Measurements from ENCODE around the gene CFAP107. TPM values are rescaled to one million over a fixed set of nuclear protein-coding genes. Genes with fewer than 3 reads are reported as not detected.

Gene CFAP107
- total and polyA plus RNA-seq, 2 experiments from 2014 or later, result 0.07 TPM; not detected in 1

- no peaks in the 10 kb centered on the region for H4K20me1 ChIP-seq (replicated peaks; ENCODE audit: insufficient read depth)
- H3K27me3 ChIP-seq (ENCODE audit: insufficient read depth), result no peaks in the 10 kb centered on the region
- Mint-ChIP-seq H3K27me3 (ENCODE audit: insufficient read depth, low read depth, poor library complexity) (peaks cover 9% of the 10 kb centered on the region), H3K4me1 (peaks cover 42% of the 10 kb centered on the region), H3K4me3 (no peak overlapping the region), H3K9me3 (no peaks in the 10 kb centered on the region), H3K27ac (no peak overlapping the region), H3K36me3 (ENCODE audit: low read depth) (no peaks in the 10 kb centered on the region)
- peak overlapping the region; percentile 33; the same call in 1 of the 2 replicates for H3K4me2 ChIP-seq
- peaks cover 52% of the 10 kb centered on the region for H3K4me1 ChIP-seq (ENCODE audit: insufficient read depth)
- peak overlapping the region; percentile 96 for H3K27ac ChIP-seq (ENCODE audit: low read depth)
- no peak overlapping the region for H2AFZ ChIP-seq
- H3K36me3 ChIP-seq (ENCODE audit: insufficient read depth), result no peaks in the 10 kb centered on the region
- DNase-seq (ENCODE audit: low spot score) (no peak), ATAC-seq (no peak)
- TF ChIP-seq REST (IDR thresholded peaks at IDR 0.05; ENCODE audit: unreplicated experiment), result no peak
- TF ChIP-seq EZH2 (IDR thresholded peaks at IDR 0.05; ENCODE audit: low read depth, unreplicated experiment), result no peak
- no peak for TF ChIP-seq STAT1 (IDR thresholded peaks at IDR 0.05; ENCODE audit: unreplicated experiment)
- no peak overlapping the region for H3K4me3 ChIP-seq
- H3K79me2 ChIP-seq (replicated peaks; ENCODE audit: insufficient read depth), result no peaks in the 10 kb centered on the region
- H3K9me2 ChIP-seq (ENCODE audit: insufficient read depth), result peaks cover 15% of the 10 kb centered on the region
- peaks cover 6% of the 10 kb centered on the region for H3F3A ChIP-seq (replicated peaks; ENCODE audit: low read depth)
These were observed 34.5 kb upstream of the CFAP107 start for GRCh38 chr1:12711536-12711935.

- no peak overlapping the region for H3K4me3 Mint-ChIP-seq
- DNase-seq (ENCODE audit: low spot score), result no peak
- Histone ChIP-seq H3K27me3 (ENCODE audit: insufficient read depth) (no peaks in the 10 kb centered on the region), H3K36me3 (ENCODE audit: insufficient read depth) (no peaks in the 10 kb centered on the region), H2AFZ (no peak overlapping the region), H3K4me2 (peak overlapping the region; percentile 33; the same call in 1 of the 2 replicates), H3K27ac (ENCODE audit: low read depth) (peak overlapping the region; percentile 96), H3K9me2 (ENCODE audit: insufficient read depth) (peaks cover 14% of the 10 kb centered on the region), H3F3A (replicated peaks; ENCODE audit: low read depth) (peaks cover 6% of the 10 kb centered on the region), H3K4me3 (no peak overlapping the region), H3K79me2 (replicated peaks; ENCODE audit: insufficient read depth) (no peaks in the 10 kb centered on the region), H3K4me1 (ENCODE audit: insufficient read depth) (peaks cover 57% of the 10 kb centered on the region), H4K20me1 (replicated peaks; ENCODE audit: insufficient read depth) (no peaks in the 10 kb centered on the region)
- no peaks in the 10 kb centered on the region for H3K9me3 Mint-ChIP-seq
- H3K27ac Mint-ChIP-seq, result no peak overlapping the region
- peaks cover 9% of the 10 kb centered on the region for H3K27me3 Mint-ChIP-seq (ENCODE audit: insufficient read depth, low read depth, poor library complexity)
- no peaks in the 10 kb centered on the region for H3K36me3 Mint-ChIP-seq (ENCODE audit: low read depth)
- no peak; the same call in 2 of the 3 replicates for ATAC-seq
- H3K4me1 Mint-ChIP-seq, result peaks cover 48% of the 10 kb centered on the region
- no peak for TF ChIP-seq JUNB (IDR thresholded peaks at IDR 0.05; ENCODE audit: unreplicated experiment)
- no peak for TF ChIP-seq ZNF462 (CRISPR knock-in tag; IDR thresholded peaks at IDR 0.05)
- TF ChIP-seq, protein P1, sequence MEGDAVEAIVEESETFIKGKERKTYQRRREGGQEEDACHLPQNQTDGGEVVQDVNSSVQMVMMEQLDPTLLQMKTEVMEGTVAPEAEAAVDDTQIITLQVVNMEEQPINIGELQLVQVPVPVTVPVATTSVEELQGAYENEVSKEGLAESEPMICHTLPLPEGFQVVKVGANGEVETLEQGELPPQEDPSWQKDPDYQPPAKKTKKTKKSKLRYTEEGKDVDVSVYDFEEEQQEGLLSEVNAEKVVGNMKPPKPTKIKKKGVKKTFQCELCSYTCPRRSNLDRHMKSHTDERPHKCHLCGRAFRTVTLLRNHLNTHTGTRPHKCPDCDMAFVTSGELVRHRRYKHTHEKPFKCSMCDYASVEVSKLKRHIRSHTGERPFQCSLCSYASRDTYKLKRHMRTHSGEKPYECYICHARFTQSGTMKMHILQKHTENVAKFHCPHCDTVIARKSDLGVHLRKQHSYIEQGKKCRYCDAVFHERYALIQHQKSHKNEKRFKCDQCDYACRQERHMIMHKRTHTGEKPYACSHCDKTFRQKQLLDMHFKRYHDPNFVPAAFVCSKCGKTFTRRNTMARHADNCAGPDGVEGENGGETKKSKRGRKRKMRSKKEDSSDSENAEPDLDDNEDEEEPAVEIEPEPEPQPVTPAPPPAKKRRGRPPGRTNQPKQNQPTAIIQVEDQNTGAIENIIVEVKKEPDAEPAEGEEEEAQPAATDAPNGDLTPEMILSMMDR (conservative IDR thresholded peaks at IDR 0.05; ENCODE audit: low read depth in 2 of 2), result no peak
- no peak for TF ChIP-seq ZNF331 (CRISPR knock-in tag; IDR thresholded peaks at IDR 0.05; ENCODE audit: low read depth)
- no peak for TF ChIP-seq ZNF114 (CRISPR knock-in tag; IDR thresholded peaks at IDR 0.05)
- TF ChIP-seq CREB1 (CRISPR knock-in tag; IDR thresholded peaks at IDR 0.05; ENCODE audit: low read depth), result no peak
- TF ChIP-seq EZH2phosphoT487 (IDR thresholded peaks at IDR 0.05; ENCODE audit: unreplicated experiment), result no peak
- no peak for TF ChIP-seq EZH2 (IDR thresholded peaks at IDR 0.05; ENCODE audit: low read depth, unreplicated experiment)
- TF ChIP-seq NANOG (IDR thresholded peaks at IDR 0.05; ENCODE audit: borderline replicate concordance), result no peak
These were observed 33.9 kb upstream of the CFAP107 start for GRCh38 chr1:12712076-12712475.
